Loucy (cell line): Measurements from ENCODE around the gene DGKB.

Experiments used
- H2AFZ ChIP-seq: fragments of 200-600 bp; sonication (generic); 2 replicates; pipeline ENCODE4 v1.6.0; 2016; ENCODE audit warnings: antibody characterized with exemption, mild to moderate bottlenecking, low read length, moderate library complexity
- H3F3A ChIP-seq: fragments of 200-600 bp; 2 replicates; pipeline ENCODE4 v1.6.0; 2016; ENCODE audit warnings: antibody characterized with exemption, low read depth, mild to moderate bottlenecking
- H3K27me3 ChIP-seq: fragments of 200-600 bp; sonication (generic); 2 replicates; pipeline ENCODE4 v1.6.1; 2014; ENCODE audit warnings: low read length, mild to moderate bottlenecking; ENCODE audit not compliant: insufficient read depth, poor library complexity, severe bottlenecking
- H3K36me3 ChIP-seq: fragments of 200-600 bp; sonication (generic); 2 replicates; pipeline ENCODE4 v1.6.1; 2016; ENCODE audit warnings: low read length; ENCODE audit not compliant: insufficient read depth
- H3K4me1 ChIP-seq: fragments of 200-600 bp; sonication (generic); 2 replicates; pipeline ENCODE4 v1.5.1; 2014; ENCODE audit warnings: low read length, mild to moderate bottlenecking; ENCODE audit not compliant: insufficient read depth, poor library complexity, severe bottlenecking
- H3K4me2 ChIP-seq: fragments of 200-600 bp; sonication (generic); 2 replicates; pipeline ENCODE4 v1.6.0; 2014; ENCODE audit warnings: antibody characterized with exemption, low read length, low read depth, mild to moderate bottlenecking; ENCODE audit not compliant: poor library complexity, severe bottlenecking
- H3K4me3 ChIP-seq: fragments of 200-600 bp; sonication (generic); 2 replicates; pipeline ENCODE4 v1.5.1; 2014; ENCODE audit warnings: low read length, mild to moderate bottlenecking, mixed read lengths; ENCODE audit not compliant: poor library complexity, severe bottlenecking
- H3K79me2 ChIP-seq: fragments of 200-600 bp; sonication (generic); 2 replicates; pipeline ENCODE4 v1.6.1; 2014; ENCODE audit warnings: low read length; ENCODE audit not compliant: insufficient read depth
- H3K9ac ChIP-seq: fragments of 200-600 bp; sonication (generic); 2 replicates; pipeline ENCODE4 v1.6.0; 2014; ENCODE audit warnings: mild to moderate bottlenecking, low read depth, low read length, moderate library complexity; ENCODE audit not compliant: poor library complexity, severe bottlenecking
- H3K9me2 ChIP-seq: fragments of 200-600 bp; sonication (generic); replicated peaks from 2 replicates; pipeline ENCODE4 v1.6.1; 2016; ENCODE audit warnings: low read depth, low read length, mixed read lengths
- H3K9me3 ChIP-seq: fragments of 200-600 bp; sonication (generic); 2 replicates; pipeline ENCODE4 v1.6.1; 2014; ENCODE audit warnings: mild to moderate bottlenecking, antibody characterized with exemption, low read length, low read depth; ENCODE audit not compliant: insufficient read depth
- H4K20me1 ChIP-seq: fragments of 200-600 bp; sonication (generic); 2 replicates; pipeline ENCODE4 v1.6.0; 2014; ENCODE audit warnings: antibody characterized with exemption, low read length, mild to moderate bottlenecking; ENCODE audit not compliant: insufficient read depth, poor library complexity, severe bottlenecking
- EZH2phosphoT487 ChIP-seq: fragments of 200-600 bp; IDR thresholded peaks from 2 replicates; pipeline ENCODE4 v1.6.1; 2018; ENCODE audit warnings: antibody characterized with exemption, mild to moderate bottlenecking, moderate library complexity, borderline replicate concordance
- TF ChIP-seq, protein P1 (sequence below): fragments of 200-600 bp; sonication (generic); conservative IDR thresholded peaks from 2 replicates; pipeline ENCODE4 v1.5.1; 2014; ENCODE audit warnings: mild to moderate bottlenecking, antibody characterized with exemption, low read length

The DGKB gene

DNA sequence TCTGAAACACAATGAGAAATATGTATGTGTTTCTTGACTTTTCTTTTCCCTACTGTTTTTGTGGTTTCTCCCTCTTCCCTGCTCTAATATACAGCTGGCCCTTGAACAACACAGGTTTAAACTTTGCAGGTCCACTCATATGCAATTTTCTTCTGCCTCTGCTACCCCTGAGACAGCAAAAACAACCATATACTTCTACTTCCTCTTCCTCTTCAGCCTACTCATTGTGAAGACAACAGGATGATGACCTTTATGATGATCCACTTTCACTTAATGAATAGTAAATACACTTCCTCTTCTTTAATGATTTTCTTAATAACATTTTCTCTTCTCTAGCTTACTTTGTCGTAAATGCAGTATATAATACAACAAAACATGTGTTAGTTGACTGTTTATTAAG, 35.0 kb upstream of the DGKB start:
- Histone ChIP-seq H3K4me3 (no peak overlapping the region), H3K79me2 (no peaks in the 10 kb centered on the region), H3K4me1 (no peaks in the 10 kb centered on the region), H3K9me2 (no peaks in the 10 kb centered on the region), H3K36me3 (no peaks in the 10 kb centered on the region), H3K9me3 (no peaks in the 10 kb centered on the region), H3F3A (no peaks in the 10 kb centered on the region), H3K27me3 (no peaks in the 10 kb centered on the region), H4K20me1 (no peaks in the 10 kb centered on the region), H3K9ac (no peak overlapping the region), H3K4me2 (no peak overlapping the region), H2AFZ (no peak overlapping the region)
- TF ChIP-seq, protein P1, sequence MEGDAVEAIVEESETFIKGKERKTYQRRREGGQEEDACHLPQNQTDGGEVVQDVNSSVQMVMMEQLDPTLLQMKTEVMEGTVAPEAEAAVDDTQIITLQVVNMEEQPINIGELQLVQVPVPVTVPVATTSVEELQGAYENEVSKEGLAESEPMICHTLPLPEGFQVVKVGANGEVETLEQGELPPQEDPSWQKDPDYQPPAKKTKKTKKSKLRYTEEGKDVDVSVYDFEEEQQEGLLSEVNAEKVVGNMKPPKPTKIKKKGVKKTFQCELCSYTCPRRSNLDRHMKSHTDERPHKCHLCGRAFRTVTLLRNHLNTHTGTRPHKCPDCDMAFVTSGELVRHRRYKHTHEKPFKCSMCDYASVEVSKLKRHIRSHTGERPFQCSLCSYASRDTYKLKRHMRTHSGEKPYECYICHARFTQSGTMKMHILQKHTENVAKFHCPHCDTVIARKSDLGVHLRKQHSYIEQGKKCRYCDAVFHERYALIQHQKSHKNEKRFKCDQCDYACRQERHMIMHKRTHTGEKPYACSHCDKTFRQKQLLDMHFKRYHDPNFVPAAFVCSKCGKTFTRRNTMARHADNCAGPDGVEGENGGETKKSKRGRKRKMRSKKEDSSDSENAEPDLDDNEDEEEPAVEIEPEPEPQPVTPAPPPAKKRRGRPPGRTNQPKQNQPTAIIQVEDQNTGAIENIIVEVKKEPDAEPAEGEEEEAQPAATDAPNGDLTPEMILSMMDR: no peak
- no peak for TF ChIP-seq EZH2phosphoT487

DNA sequence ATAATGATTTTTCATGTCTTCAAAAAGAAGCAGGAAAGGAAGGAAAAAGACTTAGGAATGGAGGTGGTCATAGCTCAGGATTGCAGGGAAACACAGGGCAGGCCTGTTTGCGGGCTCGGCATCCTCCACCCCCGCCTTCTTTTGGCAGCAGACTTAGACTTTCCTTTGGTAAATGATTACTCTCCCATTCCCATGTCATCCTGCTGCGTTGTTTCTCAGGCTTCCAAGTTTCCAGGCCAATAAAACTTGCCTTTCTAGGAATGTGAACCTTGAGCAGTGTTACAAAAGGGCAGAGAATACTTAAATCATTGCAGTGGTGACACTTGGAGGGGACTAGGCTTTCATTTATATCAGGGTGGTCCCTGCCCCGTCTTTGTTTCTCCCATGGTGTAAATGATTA, 34.0 kb upstream of the DGKB start:
- Histone ChIP-seq H3K9ac (no peak overlapping the region), H4K20me1 (no peaks in the 10 kb centered on the region), H3K4me2 (no peak overlapping the region), H3K4me3 (no peak overlapping the region), H3K79me2 (no peaks in the 10 kb centered on the region), H3K36me3 (no peaks in the 10 kb centered on the region), H3K27me3 (no peaks in the 10 kb centered on the region), H3F3A (no peaks in the 10 kb centered on the region), H3K9me2 (no peaks in the 10 kb centered on the region), H3K9me3 (no peaks in the 10 kb centered on the region), H3K4me1 (no peaks in the 10 kb centered on the region), H2AFZ (no peak overlapping the region)
- no peak for TF ChIP-seq EZH2phosphoT487
- TF ChIP-seq, protein P1: no peak

DNA sequence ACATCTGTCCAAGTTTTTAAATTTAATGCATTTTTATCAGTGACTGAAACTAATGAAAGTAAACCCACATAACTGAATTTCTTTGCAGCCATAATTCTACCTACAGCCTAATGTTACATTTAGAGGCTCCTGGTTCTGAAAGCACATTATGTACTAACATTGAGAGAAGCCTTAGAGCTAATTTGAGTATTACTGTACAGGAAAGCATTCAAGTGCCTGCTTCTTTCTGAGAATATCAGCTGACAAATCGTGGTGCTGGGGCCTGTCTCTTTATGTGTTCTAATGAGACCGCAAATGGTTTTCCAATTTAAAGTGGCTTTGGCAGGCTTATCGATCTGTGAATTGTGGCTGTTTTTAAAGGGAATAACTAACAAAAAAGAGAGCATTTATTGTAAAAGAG, 32.3 kb upstream of the DGKB start:
- no peak for TF ChIP-seq EZH2phosphoT487
- TF ChIP-seq, protein P1: no peak
- no peaks in the 10 kb centered on the region for H3K79me2 ChIP-seq
- H3K9me3 ChIP-seq: no peaks in the 10 kb centered on the region
- no peak overlapping the region for H3K9ac ChIP-seq
- H3K4me1 ChIP-seq: no peaks in the 10 kb centered on the region
- H4K20me1 ChIP-seq: no peaks in the 10 kb centered on the region
- H3K36me3 ChIP-seq: no peaks in the 10 kb centered on the region
- H2AFZ ChIP-seq: no peak overlapping the region
- no peaks in the 10 kb centered on the region for H3K9me2 ChIP-seq
- H3F3A ChIP-seq: no peaks in the 10 kb centered on the region
- no peak overlapping the region for H3K4me3 ChIP-seq
- H3K27me3 ChIP-seq: no peaks in the 10 kb centered on the region
- H3K4me2 ChIP-seq: no peak overlapping the region
